SU-DHL-6 (cell line): ENCODE results near the gene STAG3.
"Not testable (repeated sequence)": the region's sequence is repeated elsewhere in the genome, so short reads cannot be mapped to it uniquely, and the experiment has no call there.

ENCODE experiments used
- H2AFZ ChIP-seq: fragments of 200-600 bp; sonication (generic); 2 replicates; pipeline ENCODE4 v1.6.1; 2014; ENCODE audit warnings: low read depth, mild to moderate bottlenecking, moderate library complexity, mixed read lengths, antibody characterized with exemption, low read length; ENCODE audit not compliant: severe bottlenecking
- H3F3A ChIP-seq: fragments of 200-600 bp; shearing (Covaris generic); 2 replicates; pipeline ENCODE4 v1.6.0; 2016; ENCODE audit warnings: antibody characterized with exemption, mild to moderate bottlenecking; ENCODE audit not compliant: insufficient read depth
- H3K27ac ChIP-seq: fragments of 200-600 bp; sonication (generic); 2 replicates; pipeline ENCODE4 v1.5.1; 2016; ENCODE audit warnings: low read depth, mild to moderate bottlenecking, low read length, moderate library complexity, mixed read lengths
- H3K27me3 ChIP-seq: fragments of 200-600 bp; sonication (generic), shearing (Covaris generic); 2 replicates; pipeline ENCODE4 v1.6.0; 2014; ENCODE audit warnings: mild to moderate bottlenecking, low read length
- H3K36me3 ChIP-seq: fragments of 200-600 bp; sonication (generic); 2 replicates; pipeline ENCODE4 v1.6.1; 2014; ENCODE audit warnings: mild to moderate bottlenecking, low read length, mixed read lengths
- H3K4me2 ChIP-seq: fragments of 300-600, 200-600 bp; shearing (Covaris generic), sonication (generic); 2 replicates; pipeline ENCODE4 v1.6.0; 2014; ENCODE audit warnings: low read length, low read depth, mild to moderate bottlenecking; ENCODE audit not compliant: poor library complexity, severe bottlenecking
- H3K4me3 ChIP-seq: fragments of 200-600 bp; sonication (generic); 2 replicates; pipeline ENCODE4 v1.5.1; 2014; ENCODE audit warnings: antibody characterized with exemption, low read length, mild to moderate bottlenecking, mixed read lengths; ENCODE audit not compliant: insufficient read depth, poor library complexity, severe bottlenecking
- H3K79me2 ChIP-seq: fragments of 200-600 bp; sonication (generic); 2 replicates; pipeline ENCODE4 v1.6.1; 2014; ENCODE audit warnings: mild to moderate bottlenecking, low read length, moderate library complexity; ENCODE audit not compliant: insufficient read depth
- H3K9ac ChIP-seq: fragments of 200-600 bp; sonication (generic); 2 replicates; pipeline ENCODE4 v1.7.0; 2014; ENCODE audit warnings: mild to moderate bottlenecking, low read length
- H3K9me2 ChIP-seq: fragments of 200-600 bp; sonication (generic); replicated peaks from 2 replicates; pipeline ENCODE4 v1.6.1; 2014; ENCODE audit warnings: low read length; ENCODE audit not compliant: insufficient read depth
- H3K9me3 ChIP-seq: fragments of 200-600 bp; sonication (generic); 2 replicates; pipeline ENCODE4 v1.6.1; 2014; ENCODE audit warnings: low read length, mixed read lengths; ENCODE audit not compliant: insufficient read depth
- H4K20me1 ChIP-seq: fragments of 200-600 bp; sonication (generic); 2 replicates; pipeline ENCODE4 v1.6.1; 2014; ENCODE audit warnings: low read depth, mild to moderate bottlenecking, antibody characterized with exemption, low read length, moderate library complexity, mixed read lengths
- CTCF ChIP-seq: fragments of 200-600 bp; sonication (generic); IDR thresholded peaks from one replicate; pipeline ENCODE4 v1.5.1; 2017; ENCODE audit warnings: antibody characterized with exemption, mild to moderate bottlenecking, low read length, moderate library complexity; ENCODE audit not compliant: insufficient read depth, poor library complexity, severe bottlenecking
- EZH2phosphoT487 ChIP-seq: fragments of 200-600 bp; sonication (generic), shearing (Covaris generic); conservative IDR thresholded peaks from 2 replicates; pipeline ENCODE4 v1.6.1; 2018; ENCODE audit warnings: mild to moderate bottlenecking, antibody characterized with exemption, low read length, moderate library complexity, mixed read lengths

Gene STAG3

GRCh38 chr7:100246121-100246864 lies 68.6 kb downstream of the STAG3 start:
- H3F3A ChIP-seq, H3K27me3 ChIP-seq, H3K9ac ChIP-seq, H3K27ac ChIP-seq, H3K9me3 ChIP-seq, H3K9me2 ChIP-seq, H4K20me1 ChIP-seq, H3K79me2 ChIP-seq, H3K4me2 ChIP-seq, H2AFZ ChIP-seq, H3K36me3 ChIP-seq, H3K4me3 ChIP-seq: not testable (repeated sequence)

- not testable (repeated sequence) for H3K9ac ChIP-seq, H4K20me1 ChIP-seq, H3K4me3 ChIP-seq, H3K9me3 ChIP-seq, H3K9me2 ChIP-seq, H3F3A ChIP-seq, H3K36me3 ChIP-seq, H3K27ac ChIP-seq, H2AFZ ChIP-seq, H3K27me3 ChIP-seq, H3K4me2 ChIP-seq, H3K79me2 ChIP-seq
Measured at GRCh38 chr7:100246865-100247137, 69.1 kb downstream of the STAG3 start.

- H4K20me1 ChIP-seq, result no peaks in the 10 kb centered on the region
- no peaks in the 10 kb centered on the region for H3K9me3 ChIP-seq
- no peaks in the 10 kb centered on the region for H3K27me3 ChIP-seq
- no peak overlapping the region for H3K27ac ChIP-seq
- no peak overlapping the region for H3K4me2 ChIP-seq
- H3K4me3 ChIP-seq, result no peak overlapping the region
- no peaks in the 10 kb centered on the region for H3K36me3 ChIP-seq
- no peaks in the 10 kb centered on the region for H3F3A ChIP-seq
- no peak overlapping the region for H3K9ac ChIP-seq
- H2AFZ ChIP-seq, result no peak overlapping the region
- TF ChIP-seq CTCF (no peak), EZH2phosphoT487 (no peak)
- H3K9me2 ChIP-seq, result no peaks in the 10 kb centered on the region
- H3K79me2 ChIP-seq, result no peaks in the 10 kb centered on the region
Measured at GRCh38 chr7:100247152-100247757, 69.5 kb downstream of the STAG3 start.

GRCh38 chr7:100248483-100248882 lies 70.8 kb downstream of the STAG3 start:
- H4K20me1 ChIP-seq, result no peaks in the 10 kb centered on the region
- no peaks in the 10 kb centered on the region for H3K36me3 ChIP-seq
- no peak overlapping the region for H2AFZ ChIP-seq
- no peak overlapping the region for H3K27ac ChIP-seq
- no peak overlapping the region for H3K4me2 ChIP-seq
- no peaks in the 10 kb centered on the region for H3F3A ChIP-seq
- no peak overlapping the region for H3K9ac ChIP-seq
- no peaks in the 10 kb centered on the region for H3K27me3 ChIP-seq
- no peak for TF ChIP-seq CTCF
- TF ChIP-seq EZH2phosphoT487, result no peak
- no peaks in the 10 kb centered on the region for H3K9me2 ChIP-seq
- no peaks in the 10 kb centered on the region for H3K79me2 ChIP-seq
- no peak overlapping the region for H3K4me3 ChIP-seq
- H3K9me3 ChIP-seq, result no peaks in the 10 kb centered on the region
